ENCODE measurements around the gene MFN1.

DNA sequence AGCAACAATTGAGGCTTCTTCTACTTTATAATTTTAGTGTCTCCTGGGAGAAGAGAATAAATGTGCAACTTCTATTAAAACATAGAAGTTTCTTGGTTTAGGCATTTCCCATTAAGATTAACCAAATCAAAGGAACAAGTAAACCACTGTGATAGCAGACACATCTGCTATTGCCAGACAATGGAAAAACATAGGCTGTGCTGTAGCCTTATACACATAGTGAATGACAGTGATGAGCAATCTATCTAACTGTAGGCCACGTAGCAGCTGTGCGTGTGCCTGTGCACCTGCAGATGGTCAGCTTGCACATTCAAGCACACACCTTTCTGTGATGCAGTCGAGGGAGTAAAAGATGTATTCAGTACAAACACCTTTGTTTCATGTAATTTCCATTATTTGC is 71.1 kb downstream of the MFN1 start:
- TF ChIP-seq, protein P1, sequence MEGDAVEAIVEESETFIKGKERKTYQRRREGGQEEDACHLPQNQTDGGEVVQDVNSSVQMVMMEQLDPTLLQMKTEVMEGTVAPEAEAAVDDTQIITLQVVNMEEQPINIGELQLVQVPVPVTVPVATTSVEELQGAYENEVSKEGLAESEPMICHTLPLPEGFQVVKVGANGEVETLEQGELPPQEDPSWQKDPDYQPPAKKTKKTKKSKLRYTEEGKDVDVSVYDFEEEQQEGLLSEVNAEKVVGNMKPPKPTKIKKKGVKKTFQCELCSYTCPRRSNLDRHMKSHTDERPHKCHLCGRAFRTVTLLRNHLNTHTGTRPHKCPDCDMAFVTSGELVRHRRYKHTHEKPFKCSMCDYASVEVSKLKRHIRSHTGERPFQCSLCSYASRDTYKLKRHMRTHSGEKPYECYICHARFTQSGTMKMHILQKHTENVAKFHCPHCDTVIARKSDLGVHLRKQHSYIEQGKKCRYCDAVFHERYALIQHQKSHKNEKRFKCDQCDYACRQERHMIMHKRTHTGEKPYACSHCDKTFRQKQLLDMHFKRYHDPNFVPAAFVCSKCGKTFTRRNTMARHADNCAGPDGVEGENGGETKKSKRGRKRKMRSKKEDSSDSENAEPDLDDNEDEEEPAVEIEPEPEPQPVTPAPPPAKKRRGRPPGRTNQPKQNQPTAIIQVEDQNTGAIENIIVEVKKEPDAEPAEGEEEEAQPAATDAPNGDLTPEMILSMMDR (IDR thresholded peaks at IDR 0.05; ENCODE audit: low read depth, low read length): no peak
- TF ChIP-seq EZH2phosphoT487 (IDR thresholded peaks at IDR 0.05; ENCODE audit: low read depth): no peak

Data from OCI-LY3 (cell line).